C4-2B (cell line): Measurements from ENCODE around the gene PLEKHM3.

Source experiments
- H3K27ac ChIP-seq: fragments of 450-650 bp; 2 replicates; pipeline ENCODE4 v1.5.1; 2017
- CTCF ChIP-seq: fragments of 450-650 bp; conservative IDR thresholded peaks from 2 replicates; pipeline ENCODE4 v1.5.1; 2017; ENCODE audit warnings: mild to moderate bottlenecking
- ZFX ChIP-seq: fragments of 450-650 bp; IDR thresholded peaks from 2 replicates; pipeline ENCODE4 v1.6.1; 2017

PLEKHM3 gene

GRCh38 chr2:207771421-207771820 is 253.9 kb downstream of the PLEKHM3 start:
- H3K27ac ChIP-seq: no peak overlapping the region
- TF ChIP-seq CTCF (no peak), ZFX (no peak)
